Right ventricle myocardium inferior (tissue), 1 donor: ENCODE results near the gene COCH. TPM values are rescaled to one million over a fixed set of nuclear protein-coding genes. Genes with fewer than 3 reads are reported as not detected.
"Not testable (repeated sequence)": the region's sequence is repeated elsewhere in the genome, so short reads cannot be mapped to it uniquely, and the experiment has no call there.

Experiments
- ATAC-seq: fragments of 200-7000 bp; cut with Tn5 transposase; one replicate; pipeline ENCODE4 v1.9.1; 2020; ENCODE audit warnings: mild to moderate bottlenecking, moderate library complexity
- DNase-seq: peaks from one replicate; pipeline ENCODE4 v3.0.0; 2021; ENCODE audit errors: missing footprints
- intact Hi-C: fragments of 100-400 bp; cut with DNase I; formaldehyde crosslinking; loops from one replicate; pipeline ENCODE4 v1.11.0; 2022
- total RNA-seq: library from RNA; stranded (reverse); fragmentation: NEBNext Ultra II Directional; extraction: Animal tissue kit (Norgen Biotek cat#: 25700); gene quantifications from one replicate; pipeline ENCODE4 v1.2.1, GENCODE V29; 2021
- donor health status: DM: no; HTN: yes; CAD: no; lungs with severe emphysema.

The COCH gene
- total RNA-seq, 1 donor from 2014 or later, result 0.43 TPM

DNA sequence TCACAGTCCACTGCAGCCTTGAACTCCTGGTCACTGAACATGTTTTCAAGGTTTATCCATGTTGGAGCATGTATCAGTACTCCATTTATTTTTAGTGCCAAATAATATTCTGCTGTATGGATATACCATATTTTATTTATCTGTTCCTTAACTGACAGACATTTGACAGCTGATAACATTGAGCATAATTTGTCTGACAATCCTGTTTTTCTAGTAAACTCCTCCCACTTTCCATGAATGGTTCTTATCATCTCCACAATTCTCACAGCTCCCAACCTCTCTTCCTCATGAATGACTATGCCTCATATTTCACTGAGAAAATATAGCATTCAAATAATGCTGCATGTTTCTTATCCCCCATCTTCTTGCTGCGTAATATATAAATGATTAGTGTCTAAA, 33.3 kb downstream of the COCH start:
- DNase-seq, result no peak
- ATAC-seq, result no peak
- intact Hi-C loops, result no loop called here

DNA sequence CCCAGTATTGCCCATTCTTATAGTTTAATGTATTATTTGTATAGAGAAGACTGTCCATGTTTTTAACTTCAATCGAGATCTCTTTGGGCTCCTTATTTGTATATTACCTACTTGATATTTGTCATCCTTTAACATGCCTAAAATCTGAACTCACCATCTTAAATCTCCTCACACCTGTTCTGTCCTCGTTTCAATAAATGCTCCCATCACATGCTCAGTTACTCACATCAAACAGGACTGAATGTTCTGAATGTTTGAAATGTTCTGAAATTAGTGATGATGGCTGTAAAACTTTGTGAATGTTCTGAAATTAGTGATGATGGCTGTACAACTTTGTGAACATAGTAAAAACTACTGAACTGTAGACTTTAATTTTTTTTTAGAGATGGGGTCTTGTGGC, 34.5 kb downstream of the COCH start:
- intact Hi-C loops, result no loop called here
- no peak for ATAC-seq
- DNase-seq, result no peak

DNA sequence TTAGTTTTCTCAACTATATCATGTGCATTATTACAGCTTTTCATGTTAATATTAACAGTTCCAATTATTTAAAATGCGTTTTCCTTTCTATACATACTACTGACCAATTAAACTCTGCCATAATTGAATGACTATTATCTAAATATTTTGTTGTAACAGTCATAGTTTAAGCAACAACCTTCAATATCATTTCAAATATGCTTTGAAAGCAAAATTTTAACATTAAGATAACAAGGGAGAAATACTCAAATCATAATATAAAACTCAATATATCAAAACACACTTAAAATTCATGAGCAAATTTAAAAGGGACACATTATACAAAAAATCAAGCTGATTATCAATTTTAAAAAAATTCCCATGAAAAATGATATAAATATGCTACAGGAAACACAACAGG, 40.5 kb downstream of the COCH start:
- DNase-seq, result no peak
- intact Hi-C loops, result no loop called here
- ATAC-seq, result no peak

DNA sequence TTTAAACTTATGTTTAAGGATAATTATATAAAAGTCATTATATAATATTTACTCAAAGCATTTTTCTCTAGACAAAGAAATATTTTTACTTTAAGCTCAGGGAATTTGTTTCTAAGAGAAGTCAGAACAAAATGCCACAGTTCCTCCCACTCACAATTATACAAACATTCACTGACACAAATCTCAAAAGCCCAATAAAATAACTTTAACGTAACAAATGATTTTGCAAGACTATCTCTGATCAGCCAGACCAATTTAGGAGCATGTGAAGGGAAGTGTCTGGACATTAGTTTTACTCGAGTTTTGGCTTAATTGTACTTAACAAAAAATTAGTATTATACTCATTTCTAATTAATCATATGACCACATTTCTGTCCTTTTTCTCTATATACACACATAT, 41.2 kb downstream of the COCH start:
- no peak for DNase-seq
- intact Hi-C loops, result no loop called here
- ATAC-seq, result no peak

DNA sequence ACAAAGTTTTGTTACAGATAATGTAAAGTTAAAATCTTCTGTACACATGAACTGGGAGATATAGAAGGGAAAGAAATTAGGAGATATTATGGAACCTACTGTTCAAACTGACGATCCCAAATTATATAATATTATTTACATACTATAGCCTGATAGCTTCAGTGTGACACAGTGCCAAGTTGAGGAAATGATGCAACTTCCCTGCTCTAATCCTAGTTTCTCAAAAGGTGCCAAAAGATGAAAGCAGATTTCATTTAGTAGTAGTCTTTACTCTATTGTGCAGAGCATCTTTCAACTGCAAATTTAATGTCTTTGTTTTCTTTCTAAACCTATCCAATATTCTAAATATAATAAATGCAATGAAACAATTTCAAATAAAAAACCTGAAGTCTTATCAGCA, 46.9 kb downstream of the COCH start:
- DNase-seq (no peak), ATAC-seq (no peak)
- intact Hi-C loops, result no loop called here

DNA sequence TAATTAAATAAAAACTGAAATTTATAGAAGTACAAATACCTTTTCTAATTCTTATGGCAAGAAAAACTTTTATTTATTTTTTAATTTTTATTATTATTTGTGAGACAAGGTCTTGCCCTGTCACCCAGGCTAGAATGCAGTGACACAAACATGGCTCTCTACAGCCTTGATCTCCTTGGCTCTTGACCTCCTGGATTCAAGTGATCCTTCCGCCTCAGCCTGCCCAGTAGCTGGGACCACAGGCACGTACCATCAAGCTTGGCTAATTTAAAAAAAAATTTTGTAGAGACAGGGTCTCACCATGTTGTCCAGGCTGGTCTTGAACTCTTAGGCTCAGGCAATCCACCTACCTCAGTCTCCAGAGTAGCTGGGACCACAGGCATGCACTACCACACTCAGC, 47.4 kb downstream of the COCH start:
- ATAC-seq (no peak), DNase-seq (no peak)
- intact Hi-C loops, result no loop called here

DNA sequence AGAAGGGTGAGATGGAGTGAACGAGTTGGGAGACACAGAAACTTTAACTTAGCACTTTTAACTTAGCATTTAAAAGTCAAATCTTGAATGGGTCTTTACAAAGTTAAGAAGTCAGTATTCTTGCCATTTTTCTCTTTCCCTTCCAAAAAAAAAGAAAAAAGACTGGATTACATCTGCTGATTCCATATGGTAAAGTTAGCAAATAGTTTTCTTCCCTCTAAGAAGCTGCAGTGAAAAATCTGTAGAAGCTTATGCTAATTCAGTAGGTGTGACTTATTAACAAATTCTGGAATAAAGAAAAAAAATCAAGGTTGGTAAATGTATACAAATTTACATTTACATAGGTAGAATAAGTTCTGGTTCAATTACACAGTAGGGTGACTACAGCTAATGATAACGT, 50.9 kb downstream of the COCH start:
- no peak for ATAC-seq
- DNase-seq, result no peak
- intact Hi-C loops, result no loop called here

DNA sequence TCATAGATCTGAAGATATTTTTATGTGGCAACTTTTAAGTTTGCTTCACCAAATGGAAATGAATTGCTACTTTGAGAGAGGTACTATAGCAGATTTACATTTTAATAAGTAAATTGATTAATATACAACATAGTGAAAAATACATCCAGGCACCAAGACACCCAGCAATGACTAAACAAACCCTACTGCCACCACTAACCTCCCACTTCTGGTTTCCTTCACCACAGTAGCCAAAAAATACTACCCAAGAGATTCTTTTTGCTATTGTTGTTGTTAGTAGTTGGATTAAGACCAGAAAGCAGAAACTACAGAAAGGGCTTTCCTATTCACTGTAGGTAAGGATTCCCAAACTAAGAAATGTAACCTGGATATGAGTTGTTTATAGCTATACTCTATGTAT, 54.1 kb downstream of the COCH start:
- DNase-seq, result no peak
- ATAC-seq, result no peak
- intact Hi-C loops, result no loop called here

DNA sequence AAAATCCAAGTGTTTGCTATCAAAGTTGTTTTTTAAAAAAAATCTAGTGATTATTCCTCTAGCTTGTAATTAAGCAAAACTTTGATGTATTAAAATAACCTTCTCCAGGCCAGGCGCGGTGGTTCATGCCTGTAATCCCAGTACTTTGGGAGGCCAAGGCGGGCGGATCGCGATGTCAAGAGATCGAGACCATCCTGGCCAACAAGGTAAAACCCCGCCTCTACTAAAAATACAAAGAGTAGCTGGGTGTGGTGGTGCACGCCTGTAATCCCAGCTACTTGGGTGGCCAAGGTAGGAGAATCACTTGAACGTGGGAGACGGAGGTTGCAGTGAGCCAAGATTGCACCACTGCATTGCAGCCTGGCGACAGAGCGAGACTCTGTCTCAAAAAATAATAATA, 59.6 kb downstream of the COCH start:
- ATAC-seq, intact Hi-C loops, DNase-seq: not testable (repeated sequence)

DNA sequence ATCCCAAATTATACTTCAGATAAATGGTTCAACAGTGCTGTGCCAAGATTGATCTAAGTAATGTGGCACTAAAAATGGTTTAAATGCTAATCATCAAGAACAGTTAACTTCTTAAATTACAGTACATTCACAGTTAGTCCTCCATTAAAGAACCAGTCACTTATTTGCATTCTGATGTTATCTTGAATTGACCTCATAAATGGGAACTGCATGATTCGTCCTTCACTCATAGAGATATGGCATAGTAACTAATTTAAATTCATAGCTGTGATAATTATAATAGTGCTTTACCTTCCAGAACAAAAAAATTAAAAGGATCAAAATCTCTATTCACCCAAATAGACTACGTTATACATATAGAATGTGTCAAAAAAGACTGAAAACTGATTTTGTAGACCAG, 61.1 kb downstream of the COCH start:
- ATAC-seq (no peak), DNase-seq (no peak)
- intact Hi-C loops, result no loop called here

DNA sequence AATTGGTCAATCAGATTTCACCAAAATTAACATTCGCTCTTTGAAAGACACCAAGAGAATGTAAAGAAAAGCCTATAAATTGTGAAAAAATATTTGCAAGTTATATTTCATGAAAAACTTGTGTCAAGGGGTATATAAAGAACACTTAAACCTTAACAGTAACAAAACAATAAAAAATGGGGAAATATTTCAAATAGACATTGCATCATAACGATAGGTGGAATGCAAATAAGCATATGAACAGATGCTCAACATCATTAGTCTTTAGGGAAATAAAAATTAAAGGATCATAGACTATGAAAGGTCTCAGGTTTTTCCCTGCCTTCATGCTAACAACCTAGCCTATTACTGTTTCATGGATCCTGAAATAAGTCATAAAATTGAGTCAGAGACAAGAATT, 64.3 kb downstream of the COCH start:
- intact Hi-C loops, result no loop called here
- DNase-seq (no peak), ATAC-seq (no peak)

Other genes with a start within 250 kb of the COCH start
- 6.5 TPM for gene AP4S1, start 151.1 kb downstream of the COCH start, total RNA-seq
- gene STRN3, start 151.8 kb downstream of the COCH start, total RNA-seq, result 48.4 TPM